SU-DHL-6 (cell line): ENCODE measurements around the gene CCR4.

ENCODE experiments used
- H2AFZ ChIP-seq: fragments of 200-600 bp; sonication (generic); 2 replicates; pipeline ENCODE4 v1.6.1; 2014; ENCODE audit warnings: low read depth, mild to moderate bottlenecking, moderate library complexity, mixed read lengths, antibody characterized with exemption, low read length; ENCODE audit not compliant: severe bottlenecking
- H3F3A ChIP-seq: fragments of 200-600 bp; shearing (Covaris generic); 2 replicates; pipeline ENCODE4 v1.6.0; 2016; ENCODE audit warnings: antibody characterized with exemption, mild to moderate bottlenecking; ENCODE audit not compliant: insufficient read depth
- H3K27ac ChIP-seq: fragments of 200-600 bp; sonication (generic); 2 replicates; pipeline ENCODE4 v1.5.1; 2016; ENCODE audit warnings: low read depth, mild to moderate bottlenecking, low read length, moderate library complexity, mixed read lengths
- H3K27me3 ChIP-seq: fragments of 200-600 bp; sonication (generic), shearing (Covaris generic); 2 replicates; pipeline ENCODE4 v1.6.0; 2014; ENCODE audit warnings: mild to moderate bottlenecking, low read length
- H3K36me3 ChIP-seq: fragments of 200-600 bp; sonication (generic); 2 replicates; pipeline ENCODE4 v1.6.1; 2014; ENCODE audit warnings: mild to moderate bottlenecking, low read length, mixed read lengths
- H3K4me2 ChIP-seq: fragments of 300-600, 200-600 bp; shearing (Covaris generic), sonication (generic); 2 replicates; pipeline ENCODE4 v1.6.0; 2014; ENCODE audit warnings: low read length, low read depth, mild to moderate bottlenecking; ENCODE audit not compliant: poor library complexity, severe bottlenecking
- H3K4me3 ChIP-seq: fragments of 200-600 bp; sonication (generic); 2 replicates; pipeline ENCODE4 v1.5.1; 2014; ENCODE audit warnings: antibody characterized with exemption, low read length, mild to moderate bottlenecking, mixed read lengths; ENCODE audit not compliant: insufficient read depth, poor library complexity, severe bottlenecking
- H3K79me2 ChIP-seq: fragments of 200-600 bp; sonication (generic); 2 replicates; pipeline ENCODE4 v1.6.1; 2014; ENCODE audit warnings: mild to moderate bottlenecking, low read length, moderate library complexity; ENCODE audit not compliant: insufficient read depth
- H3K9ac ChIP-seq: fragments of 200-600 bp; sonication (generic); 2 replicates; pipeline ENCODE4 v1.7.0; 2014; ENCODE audit warnings: mild to moderate bottlenecking, low read length
- H3K9me2 ChIP-seq: fragments of 200-600 bp; sonication (generic); replicated peaks from 2 replicates; pipeline ENCODE4 v1.6.1; 2014; ENCODE audit warnings: low read length; ENCODE audit not compliant: insufficient read depth
- H3K9me3 ChIP-seq: fragments of 200-600 bp; sonication (generic); 2 replicates; pipeline ENCODE4 v1.6.1; 2014; ENCODE audit warnings: low read length, mixed read lengths; ENCODE audit not compliant: insufficient read depth
- H4K20me1 ChIP-seq: fragments of 200-600 bp; sonication (generic); 2 replicates; pipeline ENCODE4 v1.6.1; 2014; ENCODE audit warnings: low read depth, mild to moderate bottlenecking, antibody characterized with exemption, low read length, moderate library complexity, mixed read lengths
- EZH2phosphoT487 ChIP-seq: fragments of 200-600 bp; sonication (generic), shearing (Covaris generic); conservative IDR thresholded peaks from 2 replicates; pipeline ENCODE4 v1.6.1; 2018; ENCODE audit warnings: mild to moderate bottlenecking, antibody characterized with exemption, low read length, moderate library complexity, mixed read lengths
- TF ChIP-seq, protein P1 (sequence below): fragments of 200-600 bp; sonication (generic); IDR thresholded peaks from one replicate; pipeline ENCODE4 v1.5.1; 2017; ENCODE audit warnings: antibody characterized with exemption, mild to moderate bottlenecking, low read length, moderate library complexity; ENCODE audit not compliant: insufficient read depth, poor library complexity, severe bottlenecking

CCR4 gene

DNA sequence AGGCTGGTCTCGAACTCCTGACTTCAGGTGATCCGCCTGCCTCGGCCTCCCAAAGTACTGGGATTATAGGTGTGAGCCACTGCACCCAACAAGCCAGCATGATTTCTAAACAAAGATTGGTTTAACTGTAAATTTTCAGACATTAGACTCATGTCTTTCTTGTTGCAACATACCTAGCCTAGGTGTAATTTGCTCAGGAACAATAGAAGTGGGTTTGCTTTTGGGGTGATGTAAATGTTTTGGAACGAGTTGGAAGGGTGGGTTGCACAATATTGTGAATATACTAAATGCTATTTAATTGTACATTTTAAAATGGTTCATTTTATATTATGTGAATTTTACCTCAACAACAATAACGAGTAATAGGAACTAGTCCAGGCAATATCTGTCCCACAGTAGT lies 7.1 kb downstream of the CCR4 start:
- Histone ChIP-seq H3K4me2 (no peak overlapping the region), H3K27me3 (no peaks in the 10 kb centered on the region), H3F3A (no peaks in the 10 kb centered on the region), H2AFZ (no peak overlapping the region), H3K9me2 (no peaks in the 10 kb centered on the region), H3K4me3 (no peak overlapping the region), H4K20me1 (no peaks in the 10 kb centered on the region), H3K36me3 (no peaks in the 10 kb centered on the region), H3K79me2 (no peaks in the 10 kb centered on the region), H3K9me3 (no peaks in the 10 kb centered on the region), H3K27ac (no peak overlapping the region), H3K9ac (no peak overlapping the region)
- no peak for TF ChIP-seq EZH2phosphoT487
- TF ChIP-seq, protein P1, sequence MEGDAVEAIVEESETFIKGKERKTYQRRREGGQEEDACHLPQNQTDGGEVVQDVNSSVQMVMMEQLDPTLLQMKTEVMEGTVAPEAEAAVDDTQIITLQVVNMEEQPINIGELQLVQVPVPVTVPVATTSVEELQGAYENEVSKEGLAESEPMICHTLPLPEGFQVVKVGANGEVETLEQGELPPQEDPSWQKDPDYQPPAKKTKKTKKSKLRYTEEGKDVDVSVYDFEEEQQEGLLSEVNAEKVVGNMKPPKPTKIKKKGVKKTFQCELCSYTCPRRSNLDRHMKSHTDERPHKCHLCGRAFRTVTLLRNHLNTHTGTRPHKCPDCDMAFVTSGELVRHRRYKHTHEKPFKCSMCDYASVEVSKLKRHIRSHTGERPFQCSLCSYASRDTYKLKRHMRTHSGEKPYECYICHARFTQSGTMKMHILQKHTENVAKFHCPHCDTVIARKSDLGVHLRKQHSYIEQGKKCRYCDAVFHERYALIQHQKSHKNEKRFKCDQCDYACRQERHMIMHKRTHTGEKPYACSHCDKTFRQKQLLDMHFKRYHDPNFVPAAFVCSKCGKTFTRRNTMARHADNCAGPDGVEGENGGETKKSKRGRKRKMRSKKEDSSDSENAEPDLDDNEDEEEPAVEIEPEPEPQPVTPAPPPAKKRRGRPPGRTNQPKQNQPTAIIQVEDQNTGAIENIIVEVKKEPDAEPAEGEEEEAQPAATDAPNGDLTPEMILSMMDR = no peak

DNA sequence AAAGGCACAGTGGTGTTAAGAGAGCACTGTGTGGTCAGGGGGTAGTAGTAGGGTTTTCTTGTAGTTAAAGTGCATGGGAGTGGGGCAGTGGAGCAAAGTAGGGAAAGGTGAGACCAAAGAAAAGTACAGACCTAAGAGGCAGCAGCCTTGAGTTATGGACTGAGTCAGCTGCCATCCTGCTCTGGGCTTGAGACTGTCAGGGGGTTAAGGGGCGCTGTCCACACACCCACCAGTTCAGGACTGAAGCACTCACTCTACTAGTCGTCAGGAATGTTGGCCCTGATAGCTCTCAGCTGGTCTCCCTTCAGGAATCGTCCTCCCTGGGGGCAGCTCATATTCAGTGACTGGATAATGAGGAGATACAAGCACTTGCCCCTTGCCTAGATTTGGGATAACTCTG lies 7.9 kb downstream of the CCR4 start:
- Histone ChIP-seq H3K9me3 (no peaks in the 10 kb centered on the region), H3K9ac (no peak overlapping the region)
- TF ChIP-seq, protein P1 = no peak
- no peak for TF ChIP-seq EZH2phosphoT487

DNA sequence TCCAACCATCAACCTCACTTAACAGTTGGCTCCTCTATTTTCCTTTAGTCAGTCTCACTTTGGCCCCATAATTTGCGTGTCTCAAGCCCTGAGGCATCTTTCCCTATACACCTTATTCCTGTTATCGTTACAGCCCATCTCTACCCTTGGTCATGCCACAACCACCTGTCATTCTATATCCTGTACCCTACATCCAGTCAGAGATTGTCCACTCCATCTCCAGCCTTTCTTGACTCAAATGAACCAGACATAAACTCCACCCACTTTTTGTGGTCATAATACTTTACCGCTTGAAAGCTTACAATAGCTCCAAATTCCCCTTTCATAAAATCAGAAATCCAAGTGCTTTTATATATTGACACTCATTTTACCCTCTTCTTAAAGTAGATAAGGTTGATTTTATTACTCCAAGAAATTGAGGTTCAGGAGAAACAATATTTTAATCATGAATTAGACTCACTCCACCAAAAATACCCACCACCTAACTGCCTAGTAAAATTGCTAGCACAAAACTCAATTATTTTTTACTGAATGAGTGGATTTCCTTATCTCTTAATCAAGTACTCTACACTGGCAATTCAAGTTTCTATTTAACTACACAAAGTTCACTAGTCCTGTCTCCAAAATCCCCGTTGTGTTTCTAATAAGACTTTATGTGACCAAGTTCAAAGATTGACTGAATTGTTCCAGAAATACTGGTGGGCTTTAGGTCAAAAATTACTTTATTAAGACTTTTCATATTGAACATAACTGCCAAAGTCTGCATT lies 9.1 kb downstream of the CCR4 start:
- Histone ChIP-seq H2AFZ (no peak overlapping the region), H3K9ac (no peak overlapping the region), H3F3A (no peaks in the 10 kb centered on the region), H3K9me3 (peaks cover 8% of the 10 kb centered on the region; the same call in 1 of the 2 replicates), H3K27ac (no peak overlapping the region), H3K27me3 (no peaks in the 10 kb centered on the region), H3K36me3 (no peaks in the 10 kb centered on the region), H4K20me1 (no peaks in the 10 kb centered on the region), H3K9me2 (no peaks in the 10 kb centered on the region), H3K4me2 (no peak overlapping the region), H3K79me2 (no peaks in the 10 kb centered on the region), H3K4me3 (no peak overlapping the region)
- TF ChIP-seq, protein P1 = no peak
- TF ChIP-seq EZH2phosphoT487 = no peak

More for the DNA sequence above, 7.9 kb downstream of the CCR4 start:
- Histone ChIP-seq H3K79me2 (no peaks in the 10 kb centered on the region), H3F3A (no peaks in the 10 kb centered on the region), H3K27ac (no peak overlapping the region), H4K20me1 (no peaks in the 10 kb centered on the region), H2AFZ (no peak overlapping the region), H3K9me2 (no peaks in the 10 kb centered on the region), H3K27me3 (no peaks in the 10 kb centered on the region), H3K4me3 (no peak overlapping the region), H3K4me2 (no peak overlapping the region), H3K36me3 (no peaks in the 10 kb centered on the region)
